Mesenchymal stem cell (in vitro differentiated cells and primary cell): ENCODE measurements around the gene UAP1.
"Not testable (repeated sequence)": the region's sequence is repeated elsewhere in the genome, so short reads cannot be mapped to it uniquely, and the experiment has no call there.

ENCODE experiments used
- DNase-seq: peaks from one replicate; pipeline ENCODE4 v3.0.0-alpha.2; 2013
- H2AFZ ChIP-seq: one replicate; pipeline ENCODE4 v1.6.1; 2013; ENCODE audit warnings: low read depth, mild to moderate bottlenecking, control low read depth, inconsistent platforms, low read length, moderate library complexity
- H2AK5ac ChIP-seq: 2 replicates; pipeline ENCODE4 v1.6.1; 2013; ENCODE audit warnings: low read length, moderate library complexity, mild to moderate bottlenecking, inconsistent platforms; ENCODE audit not compliant: severe bottlenecking
- H2BK120ac ChIP-seq: one replicate; pipeline ENCODE4 v1.6.1; 2013; ENCODE audit warnings: low read depth, mild to moderate bottlenecking, inconsistent platforms, low read length, moderate library complexity
- H2BK12ac ChIP-seq, 2 experiments: one replicate each; pipeline ENCODE4 v1.6.1; 2013; ENCODE audit warnings: inconsistent platforms in 2 of 2, low read length in 2 of 2, mild to moderate bottlenecking in 2 of 2, moderate library complexity in 2 of 2, control low read depth in 1 of 2
- H2BK15ac ChIP-seq: one replicate; pipeline ENCODE4 v1.6.1; 2013; ENCODE audit warnings: mild to moderate bottlenecking, low read depth, inconsistent platforms; ENCODE audit not compliant: poor library complexity, severe bottlenecking
- H2BK5ac ChIP-seq: 2 replicates; pipeline ENCODE4 v1.6.1; 2013; ENCODE audit warnings: low read depth, mild to moderate bottlenecking, low read length, control low read depth, inconsistent platforms; ENCODE audit not compliant: poor library complexity, severe bottlenecking
- H3K14ac ChIP-seq, 2 experiments: one replicate each; pipeline ENCODE4 v1.6.1; 2013; ENCODE audit warnings: inconsistent platforms in 2 of 2, low read length in 2 of 2, control low read depth in 1 of 2, mild to moderate bottlenecking in 1 of 2, moderate library complexity in 1 of 2
- H3K18ac ChIP-seq, 2 experiments: one replicate each; pipeline ENCODE4 v1.6.1; 2013; ENCODE audit warnings: inconsistent platforms in 2 of 2, low read length in 2 of 2, control low read depth in 1 of 2, low read depth in 1 of 2, mild to moderate bottlenecking in 1 of 2
- H3K23ac ChIP-seq, 2 experiments: one replicate each; pipeline ENCODE4 v1.6.1; 2013; ENCODE audit warnings: inconsistent platforms in 2 of 2, low read length in 2 of 2, mild to moderate bottlenecking in 2 of 2, moderate library complexity in 2 of 2, control low read depth in 1 of 2
- H3K27ac ChIP-seq: 2 replicates; pipeline ENCODE4 v1.5.1; 2013; ENCODE audit warnings: mild to moderate bottlenecking, moderate library complexity, low read length, control low read depth, inconsistent platforms; ENCODE audit not compliant: poor library complexity, severe bottlenecking
- H3K27me3 ChIP-seq, 2 experiments: 2 replicates each; pipeline versions ENCODE4 v1.6.1 to v1.7.0; 2013; ENCODE audit warnings: low read length in 2 of 2, mild to moderate bottlenecking in 2 of 2, moderate library complexity in 2 of 2, control low read depth in 1 of 2, inconsistent platforms in 1 of 2; ENCODE audit not compliant: control insufficient read depth in 1 of 2, insufficient read depth in 1 of 2
- H3K36me3 ChIP-seq, 2 experiments: 2 replicates each; pipeline versions ENCODE4 v1.6.1 to v1.7.0; 2013; ENCODE audit warnings: low read length in 2 of 2, control low read depth in 1 of 2, inconsistent platforms in 1 of 2, low read depth in 1 of 2, mild to moderate bottlenecking in 1 of 2; ENCODE audit not compliant: insufficient read depth in 2 of 2, control insufficient read depth in 1 of 2
- H3K4ac ChIP-seq, 2 experiments: one replicate each; pipeline ENCODE4 v1.6.1; 2013; ENCODE audit warnings: inconsistent platforms in 2 of 2, low read length in 2 of 2, mild to moderate bottlenecking in 2 of 2, moderate library complexity in 2 of 2, control low read depth in 1 of 2, low read depth in 1 of 2
- H3K4me1 ChIP-seq: 2 replicates; pipeline ENCODE4 v1.6.1; 2013; ENCODE audit warnings: low read depth, low read length, control low read depth; ENCODE audit not compliant: control insufficient read depth, insufficient read depth
- H3K4me2 ChIP-seq: 2 replicates; pipeline ENCODE4 v1.6.1; 2013; ENCODE audit warnings: low read length, mild to moderate bottlenecking, inconsistent platforms; ENCODE audit not compliant: poor library complexity, severe bottlenecking
- H3K4me3 ChIP-seq, 2 experiments: 2 replicates each; pipeline versions ENCODE4 v1.5.1 to v1.7.0; 2013; ENCODE audit warnings: low read length in 2 of 2, mild to moderate bottlenecking in 2 of 2, control low read depth in 1 of 2, low read depth in 1 of 2; ENCODE audit not compliant: insufficient read depth in 1 of 2
- H3K79me1 ChIP-seq: replicated peaks from 2 replicates; pipeline ENCODE4 v1.6.1; 2013; ENCODE audit warnings: mild to moderate bottlenecking, control low read depth, low read length, inconsistent platforms; ENCODE audit not compliant: poor library complexity, severe bottlenecking
- H3K9ac ChIP-seq: 2 replicates; pipeline ENCODE4 v1.7.0; 2013; ENCODE audit warnings: mild to moderate bottlenecking, low read length, moderate library complexity
- H3K9me3 ChIP-seq: 2 replicates; pipeline ENCODE4 v1.7.0; 2013; ENCODE audit warnings: mild to moderate bottlenecking, low read length; ENCODE audit not compliant: control insufficient read depth
- H4K8ac ChIP-seq: one replicate; pipeline ENCODE4 v1.6.1; 2013; ENCODE audit warnings: inconsistent platforms, mild to moderate bottlenecking, low read length, moderate library complexity
- H4K91ac ChIP-seq: one replicate; pipeline ENCODE4 v1.6.1; 2013; ENCODE audit warnings: mild to moderate bottlenecking, low read length, inconsistent platforms
- WGBS: methylation state at CpG from one replicate; pipeline ENCODE4 v1.1.7; 2013; ENCODE audit warnings: mixed read lengths; 5-methylcytosine and 5-hydroxymethylcytosine counted together

Gene UAP1

GRCh38 chr1:162570718-162571117 lies 9.2 kb downstream of the UAP1 start:
- WGBS: no CpG with 5 or more reads among the region's 1 CpG
- no peak overlapping the region for H3K14ac ChIP-seq
- H3K9ac ChIP-seq: peak overlapping the region; percentile 47

DNA sequence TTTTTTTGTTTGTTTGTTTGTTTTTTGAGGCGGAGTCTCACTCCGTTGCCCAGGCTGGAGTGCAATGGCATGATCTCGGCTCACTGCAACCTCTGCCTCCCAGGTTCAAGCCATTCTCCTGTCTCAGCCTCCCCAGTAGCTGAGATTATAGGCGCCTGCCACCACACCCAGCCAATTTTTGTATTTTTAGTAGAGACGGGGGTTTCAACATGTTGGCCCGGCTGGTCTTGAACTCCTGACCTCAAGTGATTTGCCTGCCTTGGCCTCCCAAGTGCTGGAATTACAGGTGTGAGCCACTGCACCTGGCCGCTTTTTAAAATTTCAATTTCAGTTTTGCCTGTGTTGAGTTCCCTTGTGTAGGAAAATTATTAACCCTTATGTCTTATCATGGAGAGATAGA lies 9.6 kb downstream of the UAP1 start:
- not testable (repeated sequence) for DNase-seq, H3K4me2 ChIP-seq, H2BK12ac ChIP-seq, H4K8ac ChIP-seq, H2AK5ac ChIP-seq, H3K27ac ChIP-seq, H2BK120ac ChIP-seq, H3K4me1 ChIP-seq, H3K18ac ChIP-seq, H3K23ac ChIP-seq, H3K14ac ChIP-seq, H3K4ac ChIP-seq, H3K4me3 ChIP-seq, H3K9me3 ChIP-seq, H2BK15ac ChIP-seq, H2AFZ ChIP-seq, H4K91ac ChIP-seq, H2BK5ac ChIP-seq, H3K27me3 ChIP-seq
- Histone ChIP-seq H3K36me3 (peaks cover 3 to 69% of the 10 kb centered on the region in 2 experiments), H3K9ac (peak overlapping the region; percentile 3), H3K79me1 (peaks cover 14% of the 10 kb centered on the region)
- WGBS: 94% methylated on average over 7 of the region's 7 CpGs

More at GRCh38 chr1:162570718-162571117, 9.2 kb downstream of the UAP1 start:
- Histone ChIP-seq H3K4me3 (no peak overlapping the region), H3K9me3 (no peaks in the 10 kb centered on the region), H3K23ac (no peak overlapping the region), H3K4me1 (no peaks in the 10 kb centered on the region), H3K4me2 (no peak overlapping the region), H3K4ac (no peak overlapping the region), H2AK5ac (no peak overlapping the region), H3K27me3 (no peaks in the 10 kb centered on the region), H3K36me3 (peaks cover 3 to 68% of the 10 kb centered on the region in 2 experiments), H2AFZ (no peak overlapping the region), H2BK5ac (no peak overlapping the region), H2BK120ac (no peak overlapping the region), H4K91ac (no peak overlapping the region), H2BK15ac (no peak overlapping the region), H4K8ac (no peak overlapping the region), H3K27ac (no peak overlapping the region), H2BK12ac (no peak overlapping the region), H3K79me1 (peaks cover 15% of the 10 kb centered on the region), H3K18ac (no peak overlapping the region)
- peak; percentile 28 for DNase-seq

DNA sequence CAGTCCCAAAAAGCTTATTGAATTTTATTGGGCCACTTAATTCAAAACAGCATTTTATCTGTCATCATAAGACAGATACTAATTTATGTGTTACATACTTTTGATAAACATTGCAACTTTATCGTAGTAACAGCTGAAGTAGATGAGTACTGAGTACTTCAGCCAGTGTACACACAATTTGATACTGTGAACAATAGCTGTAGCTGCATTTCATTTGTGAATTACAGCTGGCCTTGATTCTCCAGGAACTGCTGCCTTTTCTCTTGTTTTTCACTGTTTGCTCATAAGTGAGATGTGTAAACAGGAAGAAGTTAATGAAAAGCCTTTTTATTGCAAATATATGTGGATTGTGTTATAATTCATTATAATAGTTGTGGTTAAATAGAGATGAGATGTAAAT lies 10.2 kb downstream of the UAP1 start:
- Histone ChIP-seq H3K4me1 (no peaks in the 10 kb centered on the region), H3K4me3 (peak overlapping the region in 1 of 2 experiments; percentile 1), H3K4me2 (no peak overlapping the region), H3K36me3 (peaks cover 3 to 68% of the 10 kb centered on the region in 2 experiments), H3K79me1 (peaks cover 17% of the 10 kb centered on the region), H3K9ac (peak overlapping the region; percentile 3), H3K9me3 (no peaks in the 10 kb centered on the region), H2BK5ac (no peak overlapping the region), H3K18ac (no peak overlapping the region), H4K8ac (no peak overlapping the region), H3K27me3 (no peaks in the 10 kb centered on the region), H2BK15ac (no peak overlapping the region), H4K91ac (no peak overlapping the region), H3K4ac (no peak overlapping the region), H3K27ac (no peak overlapping the region), H3K14ac (no peak overlapping the region), H2BK120ac (no peak overlapping the region), H3K23ac (no peak overlapping the region), H2BK12ac (no peak overlapping the region), H2AK5ac (no peak overlapping the region), H2AFZ (no peak overlapping the region)
- 86% methylated on average over 1 of the region's 1 CpG for WGBS
- DNase-seq: no peak

DNA sequence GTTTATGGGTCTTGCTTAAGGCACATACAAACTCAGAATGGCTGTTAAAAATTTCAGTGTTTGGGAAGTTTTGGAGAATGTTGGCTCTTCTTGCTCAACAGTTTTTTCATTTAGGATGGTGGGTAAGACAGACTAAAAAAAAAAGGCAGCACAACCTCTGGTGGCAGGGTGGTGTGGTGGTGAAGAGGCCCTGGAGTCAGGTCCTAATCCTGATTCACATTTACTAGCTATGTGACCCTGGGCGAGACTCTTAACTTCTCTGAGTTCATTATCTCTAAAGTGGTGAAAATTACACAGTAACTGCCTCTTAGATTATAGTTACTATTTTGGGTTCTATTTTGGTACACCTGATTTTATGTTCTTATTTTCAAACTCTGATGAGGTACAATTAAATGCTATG lies 11.6 kb downstream of the UAP1 start:
- Histone ChIP-seq H3K27me3 (no peaks in the 10 kb centered on the region), H2BK12ac (no peak overlapping the region), H3K14ac (no peak overlapping the region), H3K79me1 (peaks cover 19% of the 10 kb centered on the region), H2AK5ac (no peak overlapping the region), H2AFZ (no peak overlapping the region), H2BK15ac (no peak overlapping the region), H3K4ac (no peak overlapping the region), H3K9ac (peak overlapping the region; percentile 6), H3K27ac (no peak overlapping the region), H4K8ac (no peak overlapping the region), H3K4me3 (no peak overlapping the region), H3K4me2 (no peak overlapping the region), H3K9me3 (no peaks in the 10 kb centered on the region), H3K23ac (no peak overlapping the region), H2BK5ac (no peak overlapping the region), H3K36me3 (peaks cover 6 to 67% of the 10 kb centered on the region in 2 experiments), H3K4me1 (no peaks in the 10 kb centered on the region), H4K91ac (no peak overlapping the region), H3K18ac (no peak overlapping the region), H2BK120ac (no peak overlapping the region)
- WGBS: no CpG with 5 or more reads among the region's 1 CpG
- no peak for DNase-seq
